Measurements from ENCODE around the gene MMRN2. TPM values are rescaled to one million over a fixed set of nuclear protein-coding genes. Genes with fewer than 3 reads are reported as not detected.
A peak's percentile ranks its signal among the peaks of the same experiment; 100 is the strongest.

MMRN2 gene
- total RNA-seq, 4 donors from 2014 or later, result 2.8 to 16.5 (median 12.6) TPM

GRCh38 chr10:86970162-86970981, 13.0 kb upstream of the MMRN2 start:
- TF ChIP-seq, protein P1, sequence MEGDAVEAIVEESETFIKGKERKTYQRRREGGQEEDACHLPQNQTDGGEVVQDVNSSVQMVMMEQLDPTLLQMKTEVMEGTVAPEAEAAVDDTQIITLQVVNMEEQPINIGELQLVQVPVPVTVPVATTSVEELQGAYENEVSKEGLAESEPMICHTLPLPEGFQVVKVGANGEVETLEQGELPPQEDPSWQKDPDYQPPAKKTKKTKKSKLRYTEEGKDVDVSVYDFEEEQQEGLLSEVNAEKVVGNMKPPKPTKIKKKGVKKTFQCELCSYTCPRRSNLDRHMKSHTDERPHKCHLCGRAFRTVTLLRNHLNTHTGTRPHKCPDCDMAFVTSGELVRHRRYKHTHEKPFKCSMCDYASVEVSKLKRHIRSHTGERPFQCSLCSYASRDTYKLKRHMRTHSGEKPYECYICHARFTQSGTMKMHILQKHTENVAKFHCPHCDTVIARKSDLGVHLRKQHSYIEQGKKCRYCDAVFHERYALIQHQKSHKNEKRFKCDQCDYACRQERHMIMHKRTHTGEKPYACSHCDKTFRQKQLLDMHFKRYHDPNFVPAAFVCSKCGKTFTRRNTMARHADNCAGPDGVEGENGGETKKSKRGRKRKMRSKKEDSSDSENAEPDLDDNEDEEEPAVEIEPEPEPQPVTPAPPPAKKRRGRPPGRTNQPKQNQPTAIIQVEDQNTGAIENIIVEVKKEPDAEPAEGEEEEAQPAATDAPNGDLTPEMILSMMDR (IDR thresholded peaks at IDR 0.05), result no peak
- no peak for TF ChIP-seq POLR2A (IDR thresholded peaks at IDR 0.05)
- no peaks in the 10 kb centered on the region for H3K9me3 ChIP-seq
- H3K27me3 ChIP-seq, result no peaks in the 10 kb centered on the region
- peak overlapping the region; percentile 42 to 68 (median 60) for H3K4me3 ChIP-seq
- no peaks in the 10 kb centered on the region for H3K36me3 ChIP-seq
- H3K27ac ChIP-seq, result peak overlapping the region; percentile 73 to 95 (median 85)
- peaks cover 0 to 51% (median 19%) of the 10 kb centered on the region in 4 donors for H3K4me1 ChIP-seq
- DNase-seq, result peak; percentile 27 to 75 (median 69)

GRCh38 chr10:86969421-86970041, 12.1 kb upstream of the MMRN2 start:
- peaks cover 0 to 49% (median 19%) of the 10 kb centered on the region in 4 donors for H3K4me1 ChIP-seq
- peak overlapping the region; percentile 73 to 95 (median 85) for H3K27ac ChIP-seq
- no peaks in the 10 kb centered on the region for H3K9me3 ChIP-seq
- peak in 2 of 3 donors; percentile 9 to 54 for DNase-seq
- TF ChIP-seq, protein P1 (IDR thresholded peaks at IDR 0.05), result no peak
- TF ChIP-seq POLR2A (IDR thresholded peaks at IDR 0.05), result no peak
- no peaks in the 10 kb centered on the region for H3K27me3 ChIP-seq
- H3K36me3 ChIP-seq, result no peaks in the 10 kb centered on the region
- H3K4me3 ChIP-seq, result peak overlapping the region in 3 of 4 donors; percentile 5 to 68 (median 57)

GRCh38 chr10:86968994-86969355, 11.6 kb upstream of the MMRN2 start:
- Histone ChIP-seq H3K27ac (peak overlapping the region; percentile 73 to 95 (median 85)), H3K9me3 (no peaks in the 10 kb centered on the region), H3K4me1 (peaks cover 0 to 49% (median 19%) of the 10 kb centered on the region in 4 donors), H3K4me3 (peak overlapping the region; percentile 36 to 68 (median 49)), H3K36me3 (no peaks in the 10 kb centered on the region), H3K27me3 (no peaks in the 10 kb centered on the region)
- TF ChIP-seq, protein P1 (IDR thresholded peaks at IDR 0.05), result peak in 1 of 6 experiments; percentile 6
- no peak for TF ChIP-seq POLR2A (IDR thresholded peaks at IDR 0.05)
- DNase-seq, result peak in 1 of 3 donors; percentile 12

GRCh38 chr10:86968271-86968993, 11.0 kb upstream of the MMRN2 start, which contains the start of gene ADIRF:
Gene ADIRF, plus strand, starts transcription at chr10:86968482. Its CDS starts 63 bp downstream, at chr10:86968545.
- peak within 1 kb of the TSS; percentile 73 to 95 (median 85) for H3K27ac ChIP-seq
- peaks cover 0 to 49% (median 19%) of the 10 kb centered on the region in 4 donors for H3K4me1 ChIP-seq
- H3K27me3 ChIP-seq, result no peaks in the 10 kb centered on the region
- peak; percentile 14 to 90 (median 86) for DNase-seq
- no peaks in the 10 kb centered on the region for H3K9me3 ChIP-seq
- H3K4me3 ChIP-seq, result peak within 1 kb of the TSS; percentile 36 to 68 (median 49)
- H3K36me3 ChIP-seq, result no peaks in the 10 kb centered on the region
- TF ChIP-seq, protein P1 (IDR thresholded peaks at IDR 0.05), result peak in 1 of 6 experiments; percentile 27
- TF ChIP-seq POLR2A (IDR thresholded peaks at IDR 0.05), result peak; percentile 75 to 94

DNA sequence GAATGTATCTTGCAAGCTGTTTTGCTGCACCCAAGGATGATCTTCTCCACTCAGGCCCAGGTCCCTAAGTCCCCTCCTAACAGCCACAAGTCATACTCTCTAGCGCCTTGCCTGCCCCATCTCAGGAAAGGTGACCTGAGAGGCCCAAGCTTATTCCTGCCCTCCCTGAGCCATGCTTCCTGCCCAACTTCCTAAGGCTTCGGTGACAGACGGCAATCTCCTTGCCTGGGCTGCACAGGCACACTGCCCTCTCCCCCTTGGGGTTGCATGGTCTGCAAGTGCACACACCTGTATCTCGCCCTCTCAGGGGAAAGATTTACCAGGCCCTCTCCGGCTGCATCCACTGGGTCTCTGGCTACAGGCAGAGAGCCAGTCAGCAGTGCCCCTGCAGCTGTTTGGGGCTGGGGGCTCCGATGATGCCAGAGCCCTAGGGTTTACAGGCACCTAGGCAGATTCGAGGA, 10.1 kb upstream of the MMRN2 start:
- Histone ChIP-seq H3K4me3 (peak overlapping the region in 1 of 4 donors; percentile 57), H3K4me1 (peaks cover 0 to 49% (median 19%) of the 10 kb centered on the region in 4 donors), H3K27me3 (no peaks in the 10 kb centered on the region), H3K36me3 (no peaks in the 10 kb centered on the region), H3K9me3 (no peaks in the 10 kb centered on the region), H3K27ac (peak overlapping the region in 3 of 4 donors; percentile 73 to 95 (median 83))
- DNase-seq, result peak; percentile 6 to 50 (median 45)
- TF ChIP-seq, protein P1 (IDR thresholded peaks at IDR 0.05), result no peak
- TF ChIP-seq POLR2A (IDR thresholded peaks at IDR 0.05), result no peak
